ENCODE results near the gene TRIM29.

TRIM29 gene

DNA sequence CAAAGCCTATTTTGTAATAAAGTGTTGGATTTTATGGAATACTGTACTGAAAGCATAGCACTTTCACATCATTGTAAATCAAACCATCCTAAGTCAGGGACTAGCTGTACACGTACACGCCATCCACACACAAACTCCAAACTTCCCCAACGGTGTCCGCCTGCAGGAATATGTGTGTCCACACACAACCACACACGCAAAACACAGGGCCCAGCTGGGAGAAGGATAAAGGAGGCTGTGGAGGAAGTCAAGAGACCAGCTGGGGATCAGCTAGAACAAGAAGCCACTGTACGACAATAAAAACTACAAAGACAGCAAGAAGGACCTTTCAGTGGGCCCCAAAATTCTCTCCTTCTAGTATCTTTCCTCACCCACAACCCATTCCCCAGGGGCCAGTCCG, 1.6 kb downstream of the TRIM29 start:
- Histone ChIP-seq H2BK120ac (ENCODE audit: low read depth, low read length) (no peak overlapping the region), H3K9me3 (replicated peaks in 1 of 2; ENCODE audit: control insufficient read depth in 2 of 2, insufficient read depth in 1 of 2, low read depth in 1 of 2, low read length in 2 of 2) (no peaks in the 10 kb centered on the region), H2AFZ (ENCODE audit: low read length) (no peak overlapping the region), H2BK5ac (ENCODE audit: low read length) (no peak overlapping the region), H3K9ac (ENCODE audit: low read depth, low read length, poor library complexity) (no peak overlapping the region), H2BK12ac (ENCODE audit: low read length) (no peak overlapping the region), H3K4ac (ENCODE audit: low read length) (no peak overlapping the region), H3K14ac (ENCODE audit: low read length) (no peak overlapping the region), H3K4me2 (ENCODE audit: insufficient read depth, low read length, poor library complexity, severe bottlenecking) (no peak overlapping the region), H2AK5ac (ENCODE audit: low read depth, low read length) (no peak overlapping the region), H3K23ac (ENCODE audit: low read depth, low read length, poor library complexity) (no peak overlapping the region), H2BK15ac (ENCODE audit: low read length) (no peak overlapping the region), H3K4me3 (ENCODE audit: low read length in 2 of 2) (no peak overlapping the region), H3K36me3 (replicated peaks in 1 of 2; ENCODE audit: control insufficient read depth in 2 of 2, insufficient read depth in 2 of 2, low read length in 2 of 2) (no peaks in the 10 kb centered on the region), H3K18ac (ENCODE audit: low read length) (no peak overlapping the region), H3K27me3 (ENCODE audit: control insufficient read depth in 3 of 3, insufficient read depth in 3 of 3, low read depth in 1 of 3, low read length in 3 of 3) (peaks cover 0 to 61% (median 0%) of the 10 kb centered on the region in 3 experiments), H3K27ac (replicated peaks; ENCODE audit: low read length) (no peak overlapping the region), H4K91ac (ENCODE audit: low read depth, low read length, poor library complexity) (no peak overlapping the region), H4K8ac (ENCODE audit: low read depth, low read length) (no peak overlapping the region), H3K79me1 (ENCODE audit: low read depth, low read length) (no peaks in the 10 kb centered on the region), H3K4me1 (ENCODE audit: control insufficient read depth in 2 of 2, insufficient read depth in 1 of 2, low read depth in 1 of 2, low read length in 2 of 2) (peaks cover 0 to 8% of the 10 kb centered on the region in 2 donors)
- DNase-seq (ENCODE audit: low spot score) = no peak
- WGBS, 2 donors (ENCODE audit: extremely low coverage in 2 of 2, insufficient read length in 2 of 2, insufficient replicate concordance in 1 of 2) = no CpG with 5 or more reads among the region's 7 CpGs

DNA sequence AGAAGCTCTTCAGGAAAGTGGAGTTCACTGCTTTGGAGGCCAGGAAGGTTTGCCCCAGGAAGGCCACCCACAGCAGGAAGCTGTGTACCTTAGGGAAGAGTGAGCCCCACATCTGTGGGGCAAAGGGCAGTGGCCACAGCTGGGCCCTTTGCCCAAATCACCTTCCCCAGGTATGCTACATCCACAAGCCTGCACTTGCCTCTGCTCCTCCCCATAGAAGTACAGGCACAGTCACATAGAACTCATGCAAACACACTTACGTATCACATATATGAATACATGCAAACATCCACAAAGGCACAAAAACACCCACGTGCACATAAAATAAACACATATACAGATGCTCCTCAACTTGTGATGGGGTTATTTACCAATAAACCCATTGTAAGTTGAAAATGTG, 2.1 kb downstream of the TRIM29 start:
- H3K4me2 ChIP-seq (ENCODE audit: insufficient read depth, low read length, poor library complexity, severe bottlenecking) = no peak overlapping the region
- H4K8ac ChIP-seq (ENCODE audit: low read depth, low read length) = no peak overlapping the region
- H2BK12ac ChIP-seq (ENCODE audit: low read length) = no peak overlapping the region
- H3K23ac ChIP-seq (ENCODE audit: low read depth, low read length, poor library complexity) = no peak overlapping the region
- H3K36me3 ChIP-seq (replicated peaks in 1 of 2; ENCODE audit: control insufficient read depth in 2 of 2, insufficient read depth in 2 of 2, low read length in 2 of 2) = no peaks in the 10 kb centered on the region
- H2BK15ac ChIP-seq (ENCODE audit: low read length) = no peak overlapping the region
- H3K14ac ChIP-seq (ENCODE audit: low read length) = no peak overlapping the region
- H2AFZ ChIP-seq (ENCODE audit: low read length) = no peak overlapping the region
- peaks cover 0 to 8% of the 10 kb centered on the region in 2 donors for H3K4me1 ChIP-seq (ENCODE audit: control insufficient read depth in 2 of 2, insufficient read depth in 1 of 2, low read depth in 1 of 2, low read length in 2 of 2)
- H4K91ac ChIP-seq (ENCODE audit: low read depth, low read length, poor library complexity) = no peak overlapping the region
- H3K4ac ChIP-seq (ENCODE audit: low read length) = no peak overlapping the region
- no CpG with 5 or more reads among the region's 2 CpGs for WGBS, 2 donors (ENCODE audit: extremely low coverage in 2 of 2, insufficient read length in 2 of 2, insufficient replicate concordance in 1 of 2)
- no peak for DNase-seq (ENCODE audit: low spot score)
- no peaks in the 10 kb centered on the region for H3K79me1 ChIP-seq (ENCODE audit: low read depth, low read length)
- no peak overlapping the region for H3K4me3 ChIP-seq (ENCODE audit: low read length in 2 of 2)
- no peak overlapping the region for H3K9ac ChIP-seq (ENCODE audit: low read depth, low read length, poor library complexity)
- no peak overlapping the region for H3K27ac ChIP-seq (replicated peaks; ENCODE audit: low read length)
- H2BK5ac ChIP-seq (ENCODE audit: low read length) = no peak overlapping the region
- H2AK5ac ChIP-seq (ENCODE audit: low read depth, low read length) = no peak overlapping the region
- H2BK120ac ChIP-seq (ENCODE audit: low read depth, low read length) = no peak overlapping the region
- no peak overlapping the region for H3K18ac ChIP-seq (ENCODE audit: low read length)
- H3K27me3 ChIP-seq (ENCODE audit: control insufficient read depth in 3 of 3, insufficient read depth in 3 of 3, low read depth in 1 of 3, low read length in 3 of 3) = peaks cover 0 to 59% (median 0%) of the 10 kb centered on the region in 3 experiments
- no peaks in the 10 kb centered on the region for H3K9me3 ChIP-seq (replicated peaks in 1 of 2; ENCODE audit: control insufficient read depth in 2 of 2, insufficient read depth in 1 of 2, low read depth in 1 of 2, low read length in 2 of 2)

DNA sequence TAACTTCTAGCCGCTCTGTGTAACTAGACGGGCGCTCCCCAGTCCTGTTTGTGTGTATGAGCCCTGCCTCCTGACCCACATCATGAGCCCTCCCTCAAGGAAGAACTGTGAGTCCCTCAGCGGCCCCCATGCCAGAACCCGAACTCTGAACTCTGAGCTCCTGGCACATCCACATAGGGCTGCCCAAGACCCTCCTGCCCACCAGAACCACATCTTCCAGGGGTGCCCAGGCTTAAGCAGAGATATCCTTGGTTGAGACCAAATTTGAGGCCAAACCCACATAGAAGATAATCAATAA, 3.0 kb downstream of the TRIM29 start:
- Histone ChIP-seq H3K9ac (ENCODE audit: low read depth, low read length, poor library complexity) (no peak overlapping the region), H3K23ac (ENCODE audit: low read depth, low read length, poor library complexity) (no peak overlapping the region), H4K91ac (ENCODE audit: low read depth, low read length, poor library complexity) (no peak overlapping the region), H2AK5ac (ENCODE audit: low read depth, low read length) (no peak overlapping the region), H3K4ac (ENCODE audit: low read length) (no peak overlapping the region), H3K14ac (ENCODE audit: low read length) (no peak overlapping the region), H3K18ac (ENCODE audit: low read length) (no peak overlapping the region), H3K27me3 (ENCODE audit: control insufficient read depth in 3 of 3, insufficient read depth in 3 of 3, low read depth in 1 of 3, low read length in 3 of 3) (peaks cover 0 to 56% (median 0%) of the 10 kb centered on the region in 3 experiments), H3K4me2 (ENCODE audit: insufficient read depth, low read length, poor library complexity, severe bottlenecking) (no peak overlapping the region), H3K36me3 (replicated peaks in 1 of 2; ENCODE audit: control insufficient read depth in 2 of 2, insufficient read depth in 2 of 2, low read length in 2 of 2) (no peaks in the 10 kb centered on the region), H3K4me1 (ENCODE audit: control insufficient read depth in 2 of 2, insufficient read depth in 1 of 2, low read depth in 1 of 2, low read length in 2 of 2) (peaks cover 0 to 8% of the 10 kb centered on the region in 2 donors), H2AFZ (ENCODE audit: low read length) (no peak overlapping the region), H2BK15ac (ENCODE audit: low read length) (no peak overlapping the region), H3K27ac (replicated peaks; ENCODE audit: low read length) (no peak overlapping the region), H3K9me3 (replicated peaks in 1 of 2; ENCODE audit: control insufficient read depth in 2 of 2, insufficient read depth in 1 of 2, low read depth in 1 of 2, low read length in 2 of 2) (no peaks in the 10 kb centered on the region), H2BK120ac (ENCODE audit: low read depth, low read length) (no peak overlapping the region), H2BK12ac (ENCODE audit: low read length) (no peak overlapping the region), H4K8ac (ENCODE audit: low read depth, low read length) (no peak overlapping the region), H2BK5ac (ENCODE audit: low read length) (no peak overlapping the region), H3K4me3 (ENCODE audit: low read length in 2 of 2) (no peak overlapping the region), H3K79me1 (ENCODE audit: low read depth, low read length) (no peaks in the 10 kb centered on the region)
- DNase-seq (ENCODE audit: low spot score) = no peak
- WGBS, 2 donors (ENCODE audit: extremely low coverage in 2 of 2, insufficient read length in 2 of 2, insufficient replicate concordance in 1 of 2) = no CpG with 5 or more reads among the region's 5 CpGs

DNA sequence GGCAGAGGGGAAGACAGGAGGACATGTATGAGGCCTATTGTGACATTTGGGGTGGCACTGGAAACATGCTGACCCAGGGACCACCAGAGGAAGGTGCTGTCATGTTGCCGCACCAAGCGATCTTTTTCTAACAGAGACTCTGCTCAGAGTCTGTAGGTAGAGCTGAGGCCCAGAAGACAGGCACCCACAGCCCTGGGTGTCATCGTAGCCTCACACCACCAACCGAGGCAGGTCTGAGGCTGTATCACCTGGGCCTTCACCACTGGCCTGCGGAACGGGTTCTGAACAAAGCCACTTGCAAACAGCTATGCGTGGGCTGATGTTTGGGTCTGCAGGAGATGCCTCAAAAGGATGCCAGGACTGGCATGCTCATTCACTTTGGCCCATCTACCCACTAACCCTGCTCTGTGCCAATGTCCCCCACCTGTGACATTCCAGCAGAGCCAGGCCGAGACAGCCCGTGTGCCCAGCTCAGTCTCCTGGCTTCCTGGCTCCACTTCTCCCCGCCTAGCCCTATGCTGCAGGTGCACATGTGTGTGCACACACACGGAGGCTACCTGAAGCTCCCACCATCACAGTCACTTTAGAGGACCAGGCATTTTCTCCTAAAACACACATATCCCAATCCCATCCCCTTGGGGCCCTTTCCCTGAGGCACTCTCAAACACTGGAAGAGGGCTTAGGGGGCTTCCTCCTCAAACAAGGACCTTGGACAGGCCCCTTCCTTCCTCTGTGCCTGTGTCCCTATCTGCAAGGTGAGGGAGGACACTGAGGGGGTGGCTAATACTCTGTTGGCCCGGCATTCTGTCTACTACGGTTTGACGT, 3.6 kb downstream of the TRIM29 start:
- no peak overlapping the region for H3K14ac ChIP-seq (ENCODE audit: low read length)
- no peak overlapping the region for H3K27ac ChIP-seq (replicated peaks; ENCODE audit: low read length)
- no peak overlapping the region for H2BK12ac ChIP-seq (ENCODE audit: low read length)
- no peak overlapping the region for H3K18ac ChIP-seq (ENCODE audit: low read length)
- peak overlapping the region; percentile 21 for H2BK15ac ChIP-seq (ENCODE audit: low read length)
- H2AFZ ChIP-seq (ENCODE audit: low read length) = no peak overlapping the region
- no peak overlapping the region for H2BK120ac ChIP-seq (ENCODE audit: low read depth, low read length)
- no peaks in the 10 kb centered on the region for H3K36me3 ChIP-seq (replicated peaks in 1 of 2; ENCODE audit: control insufficient read depth in 2 of 2, insufficient read depth in 2 of 2, low read length in 2 of 2)
- no peak overlapping the region for H3K4ac ChIP-seq (ENCODE audit: low read length)
- no peak overlapping the region for H3K4me3 ChIP-seq (ENCODE audit: low read length in 2 of 2)
- H2AK5ac ChIP-seq (ENCODE audit: low read depth, low read length) = peak overlapping the region; percentile 35
- H3K4me1 ChIP-seq (ENCODE audit: control insufficient read depth in 2 of 2, insufficient read depth in 1 of 2, low read depth in 1 of 2, low read length in 2 of 2) = peaks cover 0 to 4% of the 10 kb centered on the region in 2 donors
- H3K9me3 ChIP-seq (replicated peaks in 1 of 2; ENCODE audit: control insufficient read depth in 2 of 2, insufficient read depth in 1 of 2, low read depth in 1 of 2, low read length in 2 of 2) = no peaks in the 10 kb centered on the region
- H3K9ac ChIP-seq (ENCODE audit: low read depth, low read length, poor library complexity) = peak overlapping the region; percentile 13
- no peak overlapping the region for H2BK5ac ChIP-seq (ENCODE audit: low read length)
- no peak overlapping the region for H3K4me2 ChIP-seq (ENCODE audit: insufficient read depth, low read length, poor library complexity, severe bottlenecking)
- DNase-seq (ENCODE audit: low spot score) = no peak
- WGBS, 2 donors (ENCODE audit: extremely low coverage in 2 of 2, insufficient read length in 2 of 2, insufficient replicate concordance in 1 of 2) = no CpG with 5 or more reads among the region's 14 CpGs
- H4K91ac ChIP-seq (ENCODE audit: low read depth, low read length, poor library complexity) = no peak overlapping the region
- no peak overlapping the region for H4K8ac ChIP-seq (ENCODE audit: low read depth, low read length)
- peaks cover 0 to 57% (median 0%) of the 10 kb centered on the region in 3 experiments for H3K27me3 ChIP-seq (ENCODE audit: control insufficient read depth in 3 of 3, insufficient read depth in 3 of 3, low read depth in 1 of 3, low read length in 3 of 3)
- H3K79me1 ChIP-seq (ENCODE audit: low read depth, low read length) = no peaks in the 10 kb centered on the region
- H3K23ac ChIP-seq (ENCODE audit: low read depth, low read length, poor library complexity) = no peak overlapping the region

Data from neuronal stem cell (in vitro differentiated cells).